Endothelial cell of umbilical vein (primary cell): Measurements from ENCODE around the gene CTNND2. TPM values are rescaled to one million over a fixed set of nuclear protein-coding genes. Genes with fewer than 3 reads are reported as not detected.

ENCODE experiments used
- BruUV-seq: library from RNA; stranded (reverse); fragments of 400-500 nt; replicated peaks from 2 replicates; lab custom pipeline; 2021; lab: Mats Ljungman, UMichigan
- CTCF ChIA-PET: fragments of 300-600, 350-600 bp; sonication (Branson Sonifier 250); formaldehyde crosslinking; loops from one replicate; lab custom pipeline; 2021; ENCODE audit warnings: antibody characterized with exemption, inconsistent platforms; lab: Charles Lee
- POLR2A ChIA-PET: fragments of 300-600, 350-600 bp; sonication (Branson Sonifier 250); formaldehyde crosslinking; loops from one replicate; lab custom pipeline; 2021; ENCODE audit warnings: antibody characterized with exemption, inconsistent platforms; lab: Charles Lee
- DNase-seq: peaks from one replicate; pipeline ENCODE4 v3.0.0-alpha.2; 2011; ENCODE audit warnings: low read depth, low spot score
- FAIRE-seq: peaks from 2 replicates; lab custom pipeline; 2011; peaks lifted over from hg19 to GRCh38; lab: Jason Lieb, UNC
- H2AFZ ChIP-seq: 2 replicates; pipeline ENCODE4 v1.6.0; 2012; ENCODE audit warnings: low read depth, low read length, control low read depth, inconsistent platforms
- H3K27ac ChIP-seq: 2 replicates; pipeline ENCODE4 v1.5.1; 2011; ENCODE audit warnings: low read depth, mild to moderate bottlenecking, control low read depth, low read length, moderate library complexity; ENCODE audit not compliant: insufficient read depth
- H3K27me3 ChIP-seq, 2 experiments: 2 replicates each; pipeline versions ENCODE4 v1.6.0 to v1.6.1; 2011; ENCODE audit warnings: low read length in 2 of 2, mixed read lengths in 1 of 2; ENCODE audit not compliant: control insufficient read depth in 2 of 2, insufficient read depth in 2 of 2
- H3K36me3 ChIP-seq, 2 experiments: 2 replicates in 1 of 2; 3 replicates in 1 of 2; pipeline ENCODE4 v1.5.1; 2011; ENCODE audit warnings: low read length in 2 of 2, mild to moderate bottlenecking in 1 of 2, moderate library complexity in 1 of 2; ENCODE audit not compliant: control insufficient read depth in 2 of 2, insufficient read depth in 2 of 2; ENCODE audit errors: extremely low read depth in 1 of 2
- H3K4me1 ChIP-seq: 3 replicates; pipeline ENCODE4 v1.5.1; 2011; ENCODE audit warnings: mild to moderate bottlenecking, low read length; ENCODE audit not compliant: control insufficient read depth, insufficient read depth; ENCODE audit errors: extremely low read depth
- H3K4me2 ChIP-seq: 2 replicates; pipeline ENCODE4 v1.6.1; 2011; ENCODE audit warnings: low read length, control low read depth, mixed read lengths; ENCODE audit not compliant: insufficient read depth
- H3K4me3 ChIP-seq, 3 experiments: fragments of 200-600 bp in 1 of 3; sonication (generic), shearing (Covaris generic) in 1 of 3; replicated peaks in 1 of 3; 2 replicates each; pipeline ENCODE4 v1.5.1; 2011 to 2016; ENCODE audit warnings: control low read depth in 3 of 3, low read length in 3 of 3, mild to moderate bottlenecking in 2 of 3, inconsistent platforms in 1 of 3, low read depth in 1 of 3, moderate library complexity in 1 of 3; ENCODE audit not compliant: insufficient read depth in 1 of 3
- H3K79me2 ChIP-seq: 2 replicates; pipeline ENCODE4 v1.6.0; 2012; ENCODE audit warnings: low read length, inconsistent platforms; ENCODE audit not compliant: control insufficient read depth, insufficient read depth
- H3K9ac ChIP-seq: replicated peaks from 2 replicates; pipeline ENCODE3; 2011; ENCODE audit warnings: low read length, control low read depth; ENCODE audit not compliant: insufficient read depth; ENCODE audit errors: extremely low read depth
- H3K9me1 ChIP-seq: replicated peaks from 3 replicates; pipeline ENCODE4 v1.6.0; 2011; ENCODE audit warnings: mild to moderate bottlenecking, low read length; ENCODE audit not compliant: control insufficient read depth, insufficient read depth; ENCODE audit errors: extremely low read depth
- H3K9me3 ChIP-seq: replicated peaks from 2 replicates; pipeline ENCODE4 v1.5.1; 2012; ENCODE audit warnings: low read length, inconsistent platforms; ENCODE audit not compliant: control insufficient read depth, insufficient read depth
- H4K20me1 ChIP-seq: replicated peaks from 2 replicates; pipeline ENCODE3; 2011; ENCODE audit warnings: mild to moderate bottlenecking, low read length; ENCODE audit not compliant: control insufficient read depth, insufficient read depth; ENCODE audit errors: extremely low read depth
- EZH2 ChIP-seq: IDR thresholded peaks from 2 replicates; pipeline ENCODE4 v1.6.1; 2012; ENCODE audit warnings: borderline replicate concordance, low read depth, mild to moderate bottlenecking, moderate library complexity, low read length, inconsistent platforms; ENCODE audit not compliant: severe bottlenecking
- FOS ChIP-seq: IDR thresholded peaks from 2 replicates; pipeline ENCODE4 v1.6.1; 2011; ENCODE audit warnings: mild to moderate bottlenecking, low read length, moderate library complexity, borderline replicate concordance; ENCODE audit not compliant: insufficient read depth
- GATA2 ChIP-seq: IDR thresholded peaks from 2 replicates; pipeline ENCODE4 v1.7.0; 2011; ENCODE audit warnings: low read depth, mild to moderate bottlenecking, moderate library complexity, mixed read lengths, low read length; ENCODE audit not compliant: insufficient read length, insufficient read depth
- JUN ChIP-seq: IDR thresholded peaks from 2 replicates; pipeline ENCODE4 v1.6.1; 2011; ENCODE audit warnings: borderline replicate concordance, low read depth; ENCODE audit not compliant: insufficient read length, insufficient read depth
- MYC ChIP-seq: IDR thresholded peaks from one replicate; pipeline ENCODE4 v1.6.1; 2011; ENCODE audit warnings: mild to moderate bottlenecking, low read depth, low read length
- POLR2AphosphoS5 ChIP-seq: IDR thresholded peaks from 2 replicates; pipeline ENCODE4 v1.6.1; 2012; ENCODE audit warnings: low read depth, mild to moderate bottlenecking, control low read depth, low read length, moderate library complexity; ENCODE audit not compliant: insufficient read depth
- dilution Hi-C: fragments of 300-500 bp; cut with MboI; formaldehyde crosslinking; loops from one replicate; pipeline ENCODE4 v1.15.0; 2019; ENCODE audit warnings: low sequenced_read_pairs; ENCODE audit not compliant: extremely low pct_ligation_motif_present
- intact Hi-C: fragments of 100-400 bp; cut with micrococcal nuclease; formaldehyde crosslinking; loops from one replicate; pipeline ENCODE4 v1.10.0; 2022
- polyA plus RNA-seq, 4 experiments: library from polyadenylated mRNA; depleted of rRNA in 3 of 4; stranded (reverse) in 3 of 4; unstranded in 1 of 4; fragments of >200 nt; gene quantifications; 2 replicates each; pipeline versions ENCODE4 v1.2.1 to v1.2.3, GENCODE V29; 2011 to 2012; ENCODE audit warnings: missing spikeins in 1 of 4
- total RNA-seq: library from RNA; stranded (reverse); gene quantifications from 2 replicates; pipeline ENCODE4 v1.2.3, GENCODE V29; 2021
- TF ChIP-seq, protein P1 (sequence below), 2 donors: IDR thresholded peaks; 1 replicate in 1 of 2; 2 replicates in 1 of 2; pipeline ENCODE4 v1.5.1; 2011; ENCODE audit warnings: low read length in 2 of 2, mild to moderate bottlenecking in 2 of 2, moderate library complexity in 2 of 2, control low read depth in 1 of 2, inconsistent platforms in 1 of 2, low read depth in 1 of 2; ENCODE audit not compliant: insufficient read depth in 1 of 2; ENCODE audit errors: extremely low read depth in 1 of 2

The CTNND2 gene
- total and polyA plus RNA-seq, 2 donors (not counting 3 experiments of a cell fraction or from before 2014, with no cell fraction given), result not detected

DNA sequence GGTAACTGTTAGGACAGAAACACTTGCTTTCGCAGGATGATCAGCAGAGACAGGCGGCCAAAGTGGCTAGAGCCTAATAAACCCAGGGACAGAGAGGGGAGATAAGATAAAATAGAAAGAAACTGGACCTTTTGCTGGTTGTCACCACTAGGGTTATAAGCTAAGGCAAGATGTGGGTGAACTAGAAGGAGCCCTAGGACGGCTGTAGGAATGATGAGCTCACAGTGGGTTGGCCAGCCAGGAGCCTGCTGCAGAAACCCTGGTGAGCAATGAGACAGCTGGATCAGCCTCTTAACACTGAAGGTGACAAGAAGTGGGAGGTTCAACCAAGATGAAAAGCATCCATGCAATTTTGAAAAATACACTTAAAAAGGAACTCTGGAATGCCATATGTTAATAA, 13.5 kb downstream of the CTNND2 start:
- ChIA-PET POLR2A (no interaction called here), CTCF (no interaction called here)
- TF ChIP-seq GATA2 (no peak), FOS (no peak), POLR2AphosphoS5 (no peak), MYC (no peak), EZH2 (no peak), JUN (no peak)
- TF ChIP-seq, protein P1, sequence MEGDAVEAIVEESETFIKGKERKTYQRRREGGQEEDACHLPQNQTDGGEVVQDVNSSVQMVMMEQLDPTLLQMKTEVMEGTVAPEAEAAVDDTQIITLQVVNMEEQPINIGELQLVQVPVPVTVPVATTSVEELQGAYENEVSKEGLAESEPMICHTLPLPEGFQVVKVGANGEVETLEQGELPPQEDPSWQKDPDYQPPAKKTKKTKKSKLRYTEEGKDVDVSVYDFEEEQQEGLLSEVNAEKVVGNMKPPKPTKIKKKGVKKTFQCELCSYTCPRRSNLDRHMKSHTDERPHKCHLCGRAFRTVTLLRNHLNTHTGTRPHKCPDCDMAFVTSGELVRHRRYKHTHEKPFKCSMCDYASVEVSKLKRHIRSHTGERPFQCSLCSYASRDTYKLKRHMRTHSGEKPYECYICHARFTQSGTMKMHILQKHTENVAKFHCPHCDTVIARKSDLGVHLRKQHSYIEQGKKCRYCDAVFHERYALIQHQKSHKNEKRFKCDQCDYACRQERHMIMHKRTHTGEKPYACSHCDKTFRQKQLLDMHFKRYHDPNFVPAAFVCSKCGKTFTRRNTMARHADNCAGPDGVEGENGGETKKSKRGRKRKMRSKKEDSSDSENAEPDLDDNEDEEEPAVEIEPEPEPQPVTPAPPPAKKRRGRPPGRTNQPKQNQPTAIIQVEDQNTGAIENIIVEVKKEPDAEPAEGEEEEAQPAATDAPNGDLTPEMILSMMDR (IDR thresholded peaks at IDR 0.05; ENCODE audit: extremely low read depth in 1 of 2, insufficient read depth in 1 of 2, low read depth in 1 of 2, low read length in 2 of 2), result no peak
- H4K20me1 ChIP-seq, result no peaks in the 10 kb centered on the region
- dilution Hi-C loops, result no loop called here
- no peak overlapping the region for H3K4me3 ChIP-seq
- no peaks in the 10 kb centered on the region for H3K79me2 ChIP-seq
- H3K27ac ChIP-seq, result no peak overlapping the region
- H3K9ac ChIP-seq, result no peak overlapping the region
- BruUV-seq, result no TSS peak
- no peaks in the 10 kb centered on the region for H3K9me3 ChIP-seq
- DNase-seq (no peak), FAIRE-seq (no peak)
- H3K36me3 ChIP-seq, result no peaks in the 10 kb centered on the region
- no peaks in the 10 kb centered on the region for H3K27me3 ChIP-seq
- no peaks in the 10 kb centered on the region for H3K4me1 ChIP-seq
- H3K4me2 ChIP-seq, result no peak overlapping the region
- no peaks in the 10 kb centered on the region for H3K9me1 ChIP-seq
- intact Hi-C loops, result no loop called here
- H2AFZ ChIP-seq, result no peak overlapping the region
